ENCODE results near the gene CCNF. TPM values are rescaled to one million over a fixed set of nuclear protein-coding genes. Genes with fewer than 3 reads are reported as not detected.
"Not testable (repeated sequence)": the region's sequence is repeated elsewhere in the genome, so short reads cannot be mapped to it uniquely, and the experiment has no call there.

Gene CCNF
- total and polyA plus RNA-seq, 4 donors, result 2.0 to 7.5 (median 2.8) TPM

- Histone ChIP-seq H3K4me1 (ENCODE audit: control insufficient read depth in 5 of 5, insufficient read depth in 5 of 5, low read length in 5 of 5) (peaks cover 0 to 18% (median 8%) of the 10 kb centered on the region in 5 donors), H3K4me3 (no peak overlapping the region), H3K27ac (ENCODE audit: low read depth in 1 of 2, low read length in 1 of 2) (no peak overlapping the region), H3K9ac (ENCODE audit: insufficient read depth in 1 of 2, low read length in 2 of 2) (no peak overlapping the region), H3K27me3 (ENCODE audit: control insufficient read depth in 3 of 3, insufficient read depth in 3 of 3, low read length in 2 of 3) (no peaks in the 10 kb centered on the region), H3K9me3 (ENCODE audit: control insufficient read depth in 4 of 4, insufficient read depth in 3 of 4, low read length in 3 of 4) (no peaks in the 10 kb centered on the region), H3K36me3 (ENCODE audit: control insufficient read depth in 4 of 4, insufficient read depth in 4 of 4, low read length in 4 of 4) (peaks cover 0 to 33% (median 23%) of the 10 kb centered on the region in 4 donors)
- DNase-seq (no peak), ATAC-seq (ENCODE audit: insufficient read depth, low FRiP score) (no peak)
- TF ChIP-seq CTCF (IDR thresholded peaks at IDR 0.05; ENCODE audit: control extremely low read depth, extremely low read depth), result no peak
- 91 to 94% methylated on average over 15 of the region's 15 CpGs for WGBS, 2 donors
These were observed 3.7 kb downstream of the CCNF start for GRCh38 chr16:2432801-2433505.

GRCh38 chr16:2435236-2435635 is 6.0 kb downstream of the CCNF start:
- H3K9ac ChIP-seq (ENCODE audit: insufficient read depth in 1 of 2, low read length in 2 of 2); H3K27ac ChIP-seq (ENCODE audit: low read depth in 1 of 2, low read length in 1 of 2); DNase-seq; H3K9me3 ChIP-seq (ENCODE audit: control insufficient read depth in 4 of 4, insufficient read depth in 3 of 4, low read length in 3 of 4); H3K4me3 ChIP-seq; ATAC-seq (ENCODE audit: insufficient read depth, low FRiP score); H3K27me3 ChIP-seq (ENCODE audit: control insufficient read depth in 3 of 3, insufficient read depth in 3 of 3, low read length in 2 of 3): not testable (repeated sequence)
- Histone ChIP-seq H3K4me1 (ENCODE audit: control insufficient read depth in 5 of 5, insufficient read depth in 5 of 5, low read length in 5 of 5) (peaks cover 0 to 11% (median under 1%) of the 10 kb centered on the region in 5 donors), H3K36me3 (ENCODE audit: control insufficient read depth in 4 of 4, insufficient read depth in 4 of 4, low read length in 4 of 4) (peaks cover 0 to 35% (median 25%) of the 10 kb centered on the region in 4 donors)
- 81 to 96% methylated on average over 3 to 4 of the region's 4 CpGs for WGBS, 2 donors

- Histone ChIP-seq H3K4me3 (no peak overlapping the region), H3K27me3 (ENCODE audit: control insufficient read depth in 3 of 3, insufficient read depth in 3 of 3, low read length in 2 of 3) (no peaks in the 10 kb centered on the region), H3K9ac (ENCODE audit: insufficient read depth in 1 of 2, low read length in 2 of 2) (no peak overlapping the region), H3K4me1 (ENCODE audit: control insufficient read depth in 5 of 5, insufficient read depth in 5 of 5, low read length in 5 of 5) (peaks cover 0 to 2% (median 0%) of the 10 kb centered on the region in 5 donors), H3K36me3 (ENCODE audit: control insufficient read depth in 4 of 4, insufficient read depth in 4 of 4, low read length in 4 of 4) (peaks cover 0 to 35% (median 24%) of the 10 kb centered on the region in 4 donors), H3K27ac (ENCODE audit: low read depth in 1 of 2, low read length in 1 of 2) (no peak overlapping the region), H3K9me3 (ENCODE audit: control insufficient read depth in 4 of 4, insufficient read depth in 3 of 4, low read length in 3 of 4) (no peaks in the 10 kb centered on the region)
- ATAC-seq (ENCODE audit: insufficient read depth, low FRiP score), result no peak
- DNase-seq, result no peak
- no peak for TF ChIP-seq CTCF (IDR thresholded peaks at IDR 0.05; ENCODE audit: control extremely low read depth, extremely low read depth)
- WGBS, 2 donors, result 95 to 98% methylated on average over 9 of the region's 9 CpGs
These were observed 6.9 kb downstream of the CCNF start for GRCh38 chr16:2436110-2436509.

GRCh38 chr16:2437032-2437790 is 8.0 kb downstream of the CCNF start:
- no peaks in the 10 kb centered on the region for H3K27me3 ChIP-seq (ENCODE audit: control insufficient read depth in 3 of 3, insufficient read depth in 3 of 3, low read length in 2 of 3)
- no peak for TF ChIP-seq CTCF (IDR thresholded peaks at IDR 0.05; ENCODE audit: control extremely low read depth, extremely low read depth)
- 90 to 95% methylated on average over 24 of the region's 24 CpGs for WGBS, 2 donors
- H3K9ac ChIP-seq (ENCODE audit: insufficient read depth in 1 of 2, low read length in 2 of 2), result no peak overlapping the region
- no peaks in the 10 kb centered on the region for H3K9me3 ChIP-seq (ENCODE audit: control insufficient read depth in 4 of 4, insufficient read depth in 3 of 4, low read length in 3 of 4)
- ATAC-seq (ENCODE audit: insufficient read depth, low FRiP score) (peak; percentile 19), DNase-seq (no peak)
- H3K4me1 ChIP-seq (ENCODE audit: control insufficient read depth in 5 of 5, insufficient read depth in 5 of 5, low read length in 5 of 5), result no peaks in the 10 kb centered on the region
- no peak overlapping the region for H3K27ac ChIP-seq (ENCODE audit: low read depth in 1 of 2, low read length in 1 of 2)
- peaks cover 0 to 33% (median 20%) of the 10 kb centered on the region in 4 donors for H3K36me3 ChIP-seq (ENCODE audit: control insufficient read depth in 4 of 4, insufficient read depth in 4 of 4, low read length in 4 of 4)
- no peak overlapping the region for H3K4me3 ChIP-seq
